CD14-positive monocyte (primary cell): ENCODE results near the gene IKZF2. TPM values are rescaled to one million over a fixed set of nuclear protein-coding genes. Genes with fewer than 3 reads are reported as not detected.

ENCODE experiments used
- DNase-seq, 3 donors: peaks; one replicate each; pipeline ENCODE4 v3.0.0-alpha.2; 2011 to 2022
- H2AFZ ChIP-seq: 2 replicates; pipeline ENCODE4 v1.6.0; 2012; ENCODE audit warnings: mild to moderate bottlenecking, low read depth, low read length, inconsistent platforms; ENCODE audit not compliant: insufficient read depth, poor library complexity, severe bottlenecking
- H3K27ac ChIP-seq, 2 donors: 1 replicate in 1 of 2; 2 replicates in 1 of 2; pipeline ENCODE4 v1.5.1; 2012 to 2013; ENCODE audit warnings: low read length in 2 of 2, control low read depth in 1 of 2, inconsistent platforms in 1 of 2, low read depth in 1 of 2, mild to moderate bottlenecking in 1 of 2
- H3K27me3 ChIP-seq, 2 donors: one replicate each; pipeline versions ENCODE4 v1.6.0 to v1.6.1; 2011 to 2013; ENCODE audit warnings: low read length in 2 of 2; ENCODE audit not compliant: control insufficient read depth in 2 of 2, insufficient read depth in 2 of 2
- H3K36me3 ChIP-seq, 2 donors: replicated peaks in 1 of 2; 1 replicate in 1 of 2; 2 replicates in 1 of 2; pipeline versions ENCODE4 v1.5.1 to v1.6.1; 2012 to 2013; ENCODE audit warnings: low read length in 2 of 2, control low read depth in 1 of 2, inconsistent platforms in 1 of 2, mild to moderate bottlenecking in 1 of 2; ENCODE audit not compliant: insufficient read depth in 2 of 2, control insufficient read depth in 1 of 2
- H3K4me1 ChIP-seq, 2 donors: 1 replicate in 1 of 2; 2 replicates in 1 of 2; pipeline versions ENCODE4 v1.5.1 to v1.6.1; 2012 to 2013; ENCODE audit warnings: low read length in 2 of 2, control low read depth in 1 of 2, inconsistent platforms in 1 of 2, mild to moderate bottlenecking in 1 of 2, moderate library complexity in 1 of 2; ENCODE audit not compliant: insufficient read depth in 2 of 2, control insufficient read depth in 1 of 2
- H3K4me2 ChIP-seq: replicated peaks from 2 replicates; pipeline ENCODE3; 2012; ENCODE audit warnings: low read length, moderate library complexity, mild to moderate bottlenecking; ENCODE audit not compliant: poor library complexity, severe bottlenecking; ENCODE audit errors: extremely low read depth
- H3K4me3 ChIP-seq, 3 experiments: fragments of 200-600 bp in 1 of 3; sonication (generic) in 1 of 3; replicated peaks in 1 of 3; 1 replicate in 2 of 3; 2 replicates in 1 of 3; pipeline ENCODE4 v1.5.1; 2011 to 2013; ENCODE audit warnings: low read length in 3 of 3, mild to moderate bottlenecking in 3 of 3, control low read depth in 2 of 3, low read depth in 2 of 3, inconsistent platforms in 1 of 3, moderate library complexity in 1 of 3
- H3K79me2 ChIP-seq: 2 replicates; pipeline ENCODE4 v1.6.0; 2012; ENCODE audit warnings: mild to moderate bottlenecking, control low read depth, inconsistent platforms, low read length, moderate library complexity; ENCODE audit not compliant: insufficient read depth
- H3K9ac ChIP-seq: 2 replicates; pipeline ENCODE4 v1.6.0; 2017; ENCODE audit warnings: low read length, mild to moderate bottlenecking; ENCODE audit not compliant: insufficient read depth, poor library complexity, severe bottlenecking
- H3K9me3 ChIP-seq, 2 donors: replicated peaks in 1 of 2; 1 replicate in 1 of 2; 2 replicates in 1 of 2; pipeline versions ENCODE4 v1.5.1 to v1.6.1; 2012 to 2013; ENCODE audit warnings: low read length in 2 of 2, control low read depth in 1 of 2; ENCODE audit not compliant: control insufficient read depth in 1 of 2, insufficient read depth in 1 of 2
- H4K20me1 ChIP-seq: 2 replicates; pipeline ENCODE4 v1.6.0; 2012; ENCODE audit warnings: mild to moderate bottlenecking, low read length, control low read depth, moderate library complexity; ENCODE audit not compliant: insufficient read depth
- H3K27ac Mint-ChIP-seq, 7 donors: one replicate each; pipeline ENCODE4 v1.8.0; 2020; ENCODE audit warnings: mild to moderate bottlenecking in 7 of 7, mixed read lengths in 7 of 7, moderate library complexity in 6 of 7, inconsistent platforms in 2 of 7
- H3K27me3 Mint-ChIP-seq, 3 donors: one replicate each; pipeline ENCODE4 v1.8.0; 2021 to 2022; ENCODE audit warnings: low read depth in 3 of 3, mild to moderate bottlenecking in 3 of 3, mixed read lengths in 3 of 3, moderate library complexity in 3 of 3, inconsistent platforms in 1 of 3
- H3K36me3 Mint-ChIP-seq, 2 donors: one replicate each; pipeline ENCODE4 v1.8.0; 2020; ENCODE audit warnings: mixed read lengths in 2 of 2, inconsistent platforms in 1 of 2, mild to moderate bottlenecking in 1 of 2
- H3K4me1 Mint-ChIP-seq: one replicate; pipeline ENCODE4 v1.8.0; 2020; ENCODE audit warnings: mild to moderate bottlenecking, mixed read lengths
- H3K4me3 Mint-ChIP-seq, 2 donors: one replicate each; pipeline ENCODE4 v1.8.0; 2020; ENCODE audit warnings: mild to moderate bottlenecking in 2 of 2, mixed read lengths in 2 of 2, moderate library complexity in 1 of 2
- H3K9me3 Mint-ChIP-seq, 7 donors: one replicate each; pipeline ENCODE4 v1.8.0; 2020 to 2022; ENCODE audit warnings: mixed read lengths in 7 of 7, mild to moderate bottlenecking in 6 of 7, moderate library complexity in 6 of 7, inconsistent platforms in 2 of 7
- CTCF ChIP-seq: fragments of 200-600 bp; IDR thresholded peaks from one replicate; pipeline ENCODE4 v1.8.0; 2022; ENCODE audit warnings: antibody characterized with exemption, mild to moderate bottlenecking
- WGBS: methylation state at CpG from one replicate; pipeline ENCODE4 v1.1.5; 2013; ENCODE audit warnings: missing lambda C conversion rate; ENCODE audit not compliant: insufficient coverage; 5-methylcytosine and 5-hydroxymethylcytosine counted together
- intact Hi-C, 2 donors: fragments of 100-400 bp; cut with micrococcal nuclease; formaldehyde crosslinking; loops; one replicate each; pipeline versions ENCODE4 v1.15.0 to v1.15.1; 2023
- polyA plus RNA-seq, 3 donors: library from polyadenylated mRNA; depleted of rRNA in 1 of 3; unstranded in 2 of 3; stranded (reverse) in 1 of 3; fragments of 300-500 nt in 2 of 3; fragments of >200 nt in 1 of 3; fragmentation: Illumina TruSeq in 2 of 3; gene quantifications; 1 replicate in 2 of 3; 2 replicates in 1 of 3; pipeline ENCODE4 v1.2.3, GENCODE V29; 2012 to 2021

The IKZF2 gene
- polyA plus RNA-seq, 3 donors: 0.10 to 0.12 (median 0.11) TPM

DNA sequence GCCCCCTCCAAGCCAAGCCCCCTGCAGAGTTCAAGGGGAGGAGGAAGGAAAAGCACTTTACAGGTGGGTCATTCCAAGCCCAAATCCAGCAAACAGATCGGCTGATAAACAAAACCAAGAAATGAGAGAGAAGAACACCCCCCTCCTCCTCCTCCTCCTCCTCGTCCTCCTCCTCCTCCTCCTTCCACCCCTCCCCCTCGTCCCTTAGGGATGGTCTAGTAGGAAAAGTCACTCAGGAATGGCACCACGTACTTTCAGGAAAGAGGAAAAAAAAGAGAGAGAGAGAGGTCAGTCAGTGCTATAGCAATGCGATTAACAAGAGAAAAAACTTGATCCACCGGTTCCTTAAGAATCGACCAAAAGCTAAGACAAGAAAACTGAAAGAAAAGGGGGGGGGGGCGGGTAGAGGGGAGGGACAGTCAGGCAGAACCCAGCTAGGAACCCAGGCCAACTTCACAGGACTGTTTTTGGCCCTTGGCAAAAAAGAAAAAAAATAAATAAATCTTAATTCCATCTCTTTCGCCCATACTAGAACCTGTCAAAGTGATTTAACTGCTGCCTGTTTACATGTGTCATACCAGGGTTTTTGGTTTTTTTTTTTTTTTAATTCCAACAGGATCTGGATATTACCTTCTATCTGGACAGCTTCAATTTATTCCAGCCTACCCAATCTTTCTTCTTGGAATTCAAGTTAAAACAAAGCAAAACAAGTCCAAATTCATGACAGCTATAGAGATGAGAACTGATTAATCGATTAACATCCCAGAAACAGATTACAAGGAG lies 906 bp downstream of the IKZF2 start:
- Histone ChIP-seq H3K4me3 (peak overlapping the region; percentile 49 to 90 (median 86)), H3K4me2 (peak overlapping the region; percentile 92), H3K9ac (peak overlapping the region; percentile 24), H4K20me1 (no peaks in the 10 kb centered on the region), H3K36me3 (no peaks in the 10 kb centered on the region), H3K4me1 (peaks cover 28 to 35% of the 10 kb centered on the region in 2 donors), H2AFZ (peak overlapping the region; percentile 89), H3K79me2 (no peaks in the 10 kb centered on the region), H3K9me3 (no peaks in the 10 kb centered on the region), H3K27me3 (peaks cover 7 to 14% of the 10 kb centered on the region in 2 donors), H3K27ac (no peak overlapping the region)
- peak overlapping the region; percentile 84 to 95 for H3K4me3 Mint-ChIP-seq
- H3K36me3 Mint-ChIP-seq: peaks cover 0 to 2% of the 10 kb centered on the region in 2 donors
- DNase-seq: no peak
- H3K27me3 Mint-ChIP-seq: peaks cover 19 to 26% (median 23%) of the 10 kb centered on the region in 3 donors
- H3K27ac Mint-ChIP-seq: peak overlapping the region in 1 of 7 donors; percentile 37
- TF ChIP-seq CTCF: no peak
- WGBS: no CpG with 5 or more reads among the region's 10 CpGs
- peaks cover 35% of the 10 kb centered on the region for H3K4me1 Mint-ChIP-seq
- peaks cover 0 to 1% (median 0%) of the 10 kb centered on the region in 7 donors for H3K9me3 Mint-ChIP-seq
- intact Hi-C loops: no loop called here

DNA sequence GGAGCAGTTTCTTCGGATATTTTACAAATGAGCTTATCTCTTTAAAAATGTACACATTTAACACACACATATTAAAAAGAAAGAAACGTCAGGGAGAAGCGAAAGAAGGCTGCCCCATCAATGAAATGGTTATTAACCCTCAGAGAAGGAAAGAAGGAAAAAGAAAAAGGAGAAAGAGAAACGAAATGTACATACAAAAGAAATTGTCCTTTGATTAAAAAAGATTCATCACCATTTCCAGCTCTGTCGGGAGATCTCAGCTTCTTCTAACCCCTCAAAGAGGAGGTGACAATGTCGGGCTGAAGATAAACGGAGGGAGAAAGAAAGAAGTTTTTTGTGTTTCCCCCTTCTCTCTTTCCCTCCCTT lies 1.5 kb downstream of the IKZF2 start:
- Histone ChIP-seq H3K4me2 (peak overlapping the region; percentile 92), H3K9me3 (no peaks in the 10 kb centered on the region), H3K36me3 (no peaks in the 10 kb centered on the region), H3K9ac (peak overlapping the region; percentile 24), H3K27me3 (peaks cover 7 to 14% of the 10 kb centered on the region in 2 donors), H4K20me1 (no peaks in the 10 kb centered on the region), H3K4me3 (peak overlapping the region; percentile 32 to 86 (median 46)), H3K27ac (no peak overlapping the region), H3K79me2 (no peaks in the 10 kb centered on the region), H2AFZ (peak overlapping the region; percentile 76), H3K4me1 (peaks cover 28 to 35% of the 10 kb centered on the region in 2 donors)
- Mint-ChIP-seq H3K27ac (peak overlapping the region in 1 of 7 donors; percentile 37), H3K4me3 (peak overlapping the region; percentile 84 to 95), H3K4me1 (peaks cover 35% of the 10 kb centered on the region), H3K36me3 (peaks cover 0 to 2% of the 10 kb centered on the region in 2 donors), H3K9me3 (peaks cover 0 to 1% (median 0%) of the 10 kb centered on the region in 7 donors), H3K27me3 (peaks cover 19 to 26% (median 23%) of the 10 kb centered on the region in 3 donors)
- intact Hi-C loops: no loop called here
- no peak for TF ChIP-seq CTCF
- no CpG with 5 or more reads among the region's 7 CpGs for WGBS
- DNase-seq: no peak
